Hematopoietic multipotent progenitor cell treated with erythropoietin and hydrocortisone succinate and interleukin-3 and kit ligand, for 17 days (in vitro differentiated cells): ENCODE results near the gene ARL5A.

Source experiments
- DNase-seq: peaks from one replicate; pipeline ENCODE4 v3.0.0-alpha.2; 2015; ENCODE audit warnings: low spot score

The ARL5A gene

DNA sequence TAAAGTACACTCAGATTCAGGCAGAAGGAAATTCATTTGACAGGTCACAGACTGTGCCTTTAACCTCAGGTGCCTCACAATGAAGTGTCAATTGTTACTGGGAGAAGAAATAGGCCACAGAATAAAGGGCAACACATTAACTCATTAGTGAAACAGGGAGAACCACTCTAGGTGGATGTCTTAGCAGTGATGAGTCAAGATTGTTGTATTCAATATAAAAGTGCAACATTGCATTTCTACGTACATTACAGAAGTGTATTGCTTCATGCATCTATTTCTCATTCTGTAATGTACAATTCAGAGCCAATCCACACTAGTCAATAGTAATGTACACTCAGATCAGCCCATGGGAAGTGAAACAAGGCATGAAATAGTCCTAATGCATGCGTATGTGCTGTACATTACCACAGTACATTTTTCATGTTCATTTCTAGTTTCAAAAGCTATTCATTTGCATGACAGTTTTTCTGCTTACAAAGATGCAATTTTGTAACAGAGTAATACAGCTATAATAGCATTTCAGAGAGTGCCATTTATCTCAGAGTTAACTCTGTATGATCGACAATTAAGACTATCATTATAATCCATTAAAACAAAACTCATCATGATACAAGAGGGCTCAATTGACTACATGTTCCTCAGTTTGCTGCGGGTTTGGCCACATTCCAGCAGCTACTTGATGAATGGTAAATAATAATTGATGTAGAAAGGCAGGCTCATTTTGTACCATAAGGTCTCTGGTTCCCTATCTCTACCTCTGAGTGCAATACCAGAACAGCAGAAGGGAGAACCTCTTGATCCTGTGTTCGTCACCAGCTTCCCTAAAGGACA, 12.2 kb upstream of the ARL5A start:
- no peak for DNase-seq

DNA sequence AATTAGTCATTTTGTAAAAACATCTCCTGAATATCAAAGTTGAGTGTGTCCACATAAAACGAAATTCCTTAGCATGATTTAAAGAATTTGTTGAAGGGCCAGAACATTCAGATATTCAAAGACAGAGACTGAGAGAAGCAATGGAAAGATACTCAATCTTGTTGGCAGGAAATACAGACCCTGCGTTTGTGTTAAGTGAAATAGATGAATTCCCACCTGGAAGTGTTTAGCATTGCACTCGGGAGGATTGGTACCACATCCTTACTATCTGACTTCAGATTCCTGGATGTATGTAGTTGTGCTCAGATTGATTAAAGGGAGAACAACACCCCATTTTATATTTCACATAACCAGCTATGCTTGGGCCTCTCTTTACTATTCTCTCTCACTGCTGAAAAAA, 9.7 kb upstream of the ARL5A start:
- no peak for DNase-seq

DNA sequence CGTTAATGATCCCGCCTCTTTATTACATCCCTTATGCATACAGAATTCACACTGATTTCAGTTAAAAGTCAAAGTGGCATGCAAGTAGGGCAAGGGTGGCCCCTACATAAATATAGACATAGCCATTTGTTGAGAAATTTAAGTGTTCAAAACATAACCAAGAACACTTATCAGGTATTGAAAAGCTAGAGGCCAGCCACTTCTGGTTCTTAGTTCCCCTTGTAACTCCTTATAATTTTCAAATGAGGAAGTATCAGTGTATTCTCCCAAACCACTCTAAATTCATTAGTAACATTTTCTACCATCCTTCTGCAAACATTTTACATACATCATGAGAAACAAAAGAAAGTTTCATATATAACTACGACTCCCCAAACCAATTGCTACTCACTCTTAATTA, 5.8 kb upstream of the ARL5A start:
- no peak for DNase-seq

DNA sequence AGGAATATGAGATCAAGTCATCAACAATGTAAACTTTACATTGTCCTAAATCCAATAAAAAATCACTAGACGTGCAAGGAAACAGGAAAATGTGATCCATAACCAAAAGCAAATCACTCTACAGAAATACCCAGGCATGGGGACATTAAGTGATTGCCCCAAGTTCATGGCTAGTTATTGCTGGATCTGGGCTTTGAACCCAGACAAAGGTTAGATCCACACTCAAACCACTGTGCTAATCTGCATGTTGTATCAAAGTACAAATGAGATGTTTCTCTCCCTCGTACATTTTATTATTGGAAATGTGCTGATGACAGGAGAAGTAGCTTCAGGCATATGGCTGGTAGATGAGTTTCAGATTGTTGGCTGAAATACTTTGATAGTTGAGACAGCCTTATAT, 2.7 kb upstream of the ARL5A start:
- DNase-seq, result no peak

DNA sequence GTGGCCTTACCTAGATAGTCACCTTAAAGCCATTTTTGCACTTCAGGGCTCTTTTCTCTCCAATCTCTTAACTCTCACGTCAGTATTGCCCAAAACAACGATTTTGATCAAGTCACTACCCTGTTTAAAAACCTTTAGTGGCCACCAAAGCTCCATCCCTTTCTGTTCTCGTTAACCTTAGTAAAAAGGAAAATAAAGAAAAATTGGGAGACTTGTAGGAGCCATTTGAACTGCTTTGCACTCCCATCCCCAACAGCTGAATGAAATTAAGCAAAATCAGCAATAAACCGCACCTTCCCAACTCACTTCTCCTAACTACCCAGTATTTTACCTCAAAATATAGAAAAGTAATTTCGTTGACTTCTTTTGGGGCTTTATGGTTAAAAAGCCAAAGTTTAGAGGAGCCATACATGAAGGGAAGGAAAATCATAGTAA, 686 bp upstream of the ARL5A start:
- DNase-seq, result no peak

DNA sequence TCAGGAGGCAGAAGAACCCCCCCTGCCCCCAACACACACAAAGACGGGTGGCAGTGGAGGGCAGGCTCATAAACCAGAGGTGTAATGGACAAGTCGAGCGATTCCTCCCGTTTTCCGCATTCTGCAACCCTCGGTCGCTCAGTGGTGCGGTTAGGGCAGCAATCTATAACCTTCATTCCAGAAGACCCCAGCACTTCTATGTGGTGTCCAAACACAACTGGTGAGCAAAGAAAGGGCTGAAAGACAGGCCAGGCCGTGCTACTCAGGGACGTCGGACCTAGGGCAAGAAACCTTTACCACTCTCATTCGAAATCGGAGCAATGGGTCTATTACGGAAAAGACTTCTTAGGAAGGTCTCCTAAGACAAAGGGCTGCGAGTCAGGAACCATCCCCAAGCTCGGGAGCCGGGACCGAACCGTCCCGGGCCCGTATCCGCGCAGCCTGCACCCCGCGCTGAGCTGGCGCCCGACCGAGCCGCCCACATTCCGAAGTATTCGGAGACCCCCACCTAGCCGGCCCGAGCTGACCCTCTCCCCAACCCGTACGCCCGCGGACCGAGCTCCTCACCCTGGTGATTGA, 568 bp downstream of the ARL5A start:
- DNase-seq, result peak; percentile 31

DNA sequence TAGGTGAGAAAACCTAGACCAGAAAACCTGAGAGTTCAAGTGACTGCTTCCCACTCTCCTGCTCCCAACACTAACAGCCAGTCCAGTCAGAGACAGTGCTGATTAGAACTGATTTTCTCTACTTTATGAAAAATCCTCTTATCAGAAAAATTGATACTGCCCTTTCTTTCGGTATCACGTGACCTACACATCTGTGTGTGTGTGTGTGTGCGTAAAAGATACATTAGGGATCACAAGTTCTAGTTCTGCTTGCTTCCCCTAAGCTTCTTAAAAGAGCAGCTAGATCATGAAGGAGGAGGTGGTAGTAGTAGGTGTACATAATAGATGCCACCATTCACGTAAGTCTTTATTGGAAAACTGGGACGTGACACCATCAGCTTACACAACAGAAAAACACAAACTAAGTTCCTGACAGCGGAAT, 1.5 kb downstream of the ARL5A start:
- peak; percentile 44 for DNase-seq

DNA sequence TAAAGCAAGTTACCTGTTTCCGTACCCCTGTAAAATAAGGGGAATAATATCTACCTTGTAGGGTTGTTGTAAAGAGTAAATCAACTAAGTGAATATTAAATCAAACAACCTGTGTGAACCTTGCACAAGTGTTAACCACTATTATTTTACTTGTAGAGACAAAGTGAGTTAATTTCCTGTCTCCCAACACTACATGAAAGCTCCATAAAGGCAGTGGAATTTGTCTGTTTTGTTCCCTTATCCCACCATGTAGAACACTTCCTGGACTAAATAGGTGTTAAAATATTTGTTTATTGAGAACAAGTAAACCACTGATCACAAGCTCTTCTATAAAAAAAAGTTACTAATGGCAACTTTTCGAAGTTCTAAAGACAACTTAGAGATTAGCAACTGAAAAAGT, 3.3 kb downstream of the ARL5A start:
- DNase-seq, result no peak

DNA sequence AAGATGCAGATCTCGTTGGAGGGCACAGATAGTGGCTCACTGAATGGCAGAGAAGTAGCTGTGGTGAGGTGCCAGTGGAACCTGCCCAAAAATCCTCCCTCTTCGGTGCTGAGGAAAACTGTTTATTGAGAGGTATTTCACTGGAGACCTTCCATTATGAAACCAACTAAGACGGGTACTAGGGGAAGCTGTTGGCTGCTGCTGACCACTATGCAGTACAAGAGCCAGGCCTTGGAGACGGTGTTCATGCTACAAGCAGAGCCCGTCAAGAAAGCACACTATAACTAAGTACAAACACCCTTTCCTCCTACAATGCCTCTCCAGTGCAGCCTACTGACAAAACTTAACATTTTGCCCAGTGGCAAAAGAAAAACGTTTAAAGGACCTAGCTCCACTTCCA, 4.6 kb downstream of the ARL5A start:
- no peak for DNase-seq

DNA sequence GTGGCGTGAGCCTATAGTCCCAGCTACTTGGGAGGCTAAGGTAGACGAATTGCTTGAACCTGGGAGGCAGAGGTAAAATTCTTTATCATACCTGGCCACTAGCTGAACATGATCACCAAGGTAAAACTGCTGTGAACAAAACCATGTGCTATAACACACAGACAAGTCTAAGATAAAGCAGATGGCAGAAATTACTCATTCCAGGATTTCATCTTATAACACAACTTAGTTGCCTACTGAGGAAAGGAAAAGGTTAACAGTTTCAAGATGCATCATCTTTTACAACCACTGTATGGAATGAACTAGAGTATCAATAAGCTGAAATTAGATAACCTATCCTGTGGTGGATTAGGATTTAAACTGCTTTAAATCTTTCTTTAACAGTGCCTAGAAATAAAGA, 8.3 kb downstream of the ARL5A start:
- no peak for DNase-seq

DNA sequence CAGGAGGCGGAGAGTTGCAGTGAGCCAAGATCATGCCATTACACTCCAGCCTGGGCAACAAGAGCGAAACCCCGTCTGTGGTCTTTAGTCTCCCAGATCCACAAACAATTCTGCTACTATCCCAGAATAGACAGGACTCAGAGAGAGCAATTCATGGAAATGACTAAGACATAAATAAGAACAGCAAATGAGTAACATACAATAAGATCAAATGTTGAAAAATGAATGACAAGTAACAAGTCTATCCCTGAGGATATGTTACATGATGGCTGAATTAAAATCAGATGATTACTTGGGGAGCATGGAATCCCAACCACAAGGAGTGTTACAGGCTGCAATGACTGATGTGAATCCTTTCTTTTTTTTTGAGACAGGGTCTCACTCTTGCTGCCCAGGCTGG, 10.3 kb downstream of the ARL5A start:
- DNase-seq, result no peak

DNA sequence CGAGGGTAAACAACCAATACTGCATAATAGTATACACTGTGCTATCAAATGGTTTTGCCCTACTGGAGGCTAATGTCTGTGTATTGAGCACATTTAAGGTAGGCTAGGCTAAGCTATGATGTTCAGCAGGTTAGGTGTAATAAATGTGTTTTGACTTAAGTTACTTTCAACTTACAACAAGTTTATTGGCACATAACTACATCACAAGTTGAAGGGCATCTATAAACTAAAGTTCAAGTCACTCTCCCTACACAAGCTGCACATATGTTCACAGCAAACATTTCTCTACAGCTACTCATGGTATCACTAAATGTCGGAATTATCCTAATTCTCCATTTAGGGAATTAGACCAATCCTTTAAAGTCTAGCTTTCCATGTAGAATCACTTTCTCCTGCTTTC, 11.4 kb downstream of the ARL5A start:
- DNase-seq, result no peak

DNA sequence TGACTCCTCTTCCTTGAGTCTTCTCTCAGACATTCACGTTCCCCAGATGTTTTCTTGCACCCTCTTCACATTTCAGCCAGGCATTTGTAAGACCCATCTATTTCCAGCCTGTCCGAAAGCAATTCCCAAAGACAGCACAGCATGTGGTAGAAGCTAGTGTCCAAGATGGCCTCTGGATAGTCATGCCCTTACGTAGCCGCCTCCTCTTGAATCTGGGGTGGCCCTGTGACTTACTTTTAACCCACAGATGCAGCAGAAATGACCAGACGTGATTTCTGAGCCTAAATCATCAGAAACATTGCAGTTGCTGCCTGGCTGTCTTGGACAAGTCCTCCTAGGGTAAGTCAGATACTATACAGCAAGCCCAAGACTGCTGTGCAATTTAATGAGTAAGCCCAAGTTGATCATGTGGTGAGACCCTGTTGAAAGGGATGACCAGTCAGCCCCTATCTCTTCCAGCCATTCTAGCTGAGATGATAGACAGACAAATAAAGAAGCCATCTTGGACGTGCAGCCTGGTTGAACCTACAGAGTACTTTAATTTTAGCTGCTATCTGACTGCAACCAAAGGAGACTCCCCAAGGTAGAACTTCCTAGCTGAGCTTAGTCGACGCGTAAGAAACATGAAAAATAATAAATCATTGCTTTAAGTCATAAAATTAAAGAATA, 12.3 kb downstream of the ARL5A start:
- DNase-seq, result no peak

DNA sequence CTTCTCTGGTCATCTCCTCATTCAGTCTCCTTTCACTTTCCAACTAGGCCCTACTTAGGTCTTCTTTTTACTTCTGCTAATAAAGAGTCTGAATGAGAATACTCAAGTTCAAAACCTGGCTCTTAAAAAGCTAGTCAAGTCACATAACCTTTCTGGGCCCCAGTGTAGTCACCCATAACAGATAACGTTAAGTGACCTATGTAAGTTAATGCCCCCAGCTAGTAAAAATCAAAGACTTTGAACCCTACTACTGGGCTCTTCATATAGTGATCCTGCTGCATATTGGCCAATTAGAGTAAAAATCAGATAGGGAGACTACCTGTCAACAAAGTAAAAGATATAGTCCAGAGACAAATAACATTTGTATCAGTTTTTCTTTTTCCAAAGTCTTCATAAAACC, 17.7 kb downstream of the ARL5A start:
- no peak for DNase-seq

DNA sequence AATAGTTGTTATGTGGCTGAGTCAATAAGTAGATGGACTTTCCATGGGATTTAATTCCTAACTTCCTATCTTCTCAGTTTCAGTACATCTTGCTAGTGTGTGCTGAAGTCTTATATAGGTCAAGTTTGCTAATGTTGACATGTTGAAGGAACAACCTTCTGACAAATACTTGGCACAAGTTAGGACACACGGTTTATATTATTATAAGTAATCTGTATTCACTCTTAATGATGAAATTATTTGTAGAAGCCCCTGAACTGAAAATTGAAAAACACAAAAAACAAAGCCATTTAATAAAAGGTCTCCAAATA, 19.2 kb downstream of the ARL5A start:
- no peak for DNase-seq

DNA sequence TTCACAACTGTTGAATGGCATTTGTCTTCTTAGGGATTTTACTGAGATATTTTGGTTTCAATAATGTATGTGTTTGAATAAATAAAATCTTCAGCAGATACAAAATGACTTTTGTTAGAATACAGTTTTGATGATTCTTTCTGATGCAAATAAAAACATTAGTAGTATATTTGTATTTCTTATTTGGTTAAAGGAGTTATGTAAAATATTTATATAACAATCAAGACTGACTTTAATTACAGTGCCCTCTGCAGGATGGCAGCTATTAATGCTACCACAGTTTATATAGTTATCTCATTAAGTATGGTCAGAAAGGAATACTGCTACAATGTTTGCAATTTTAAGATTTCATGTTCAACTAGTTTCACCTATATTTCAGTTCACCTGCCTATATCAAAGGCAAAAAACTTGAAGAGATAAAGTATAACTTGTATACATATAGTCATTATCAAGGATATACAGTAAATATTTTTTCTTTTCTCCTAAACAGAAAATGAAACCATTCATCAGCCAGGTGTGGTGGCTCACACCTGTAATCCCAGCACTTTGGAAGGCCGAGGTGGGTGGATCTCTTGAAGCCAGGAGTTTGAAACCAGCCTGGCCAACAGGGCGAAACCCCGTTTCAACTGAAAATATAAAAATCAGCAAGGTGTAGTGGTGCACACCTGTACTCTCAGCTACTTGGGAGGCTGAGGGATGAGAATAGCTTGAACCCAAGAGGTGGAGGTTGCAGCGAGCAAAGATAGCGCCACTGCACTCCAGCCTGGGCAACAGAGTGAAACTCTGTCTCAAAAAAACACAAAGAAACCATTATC, 19.8 kb downstream of the ARL5A start:
- DNase-seq, result peak; percentile 51

DNA sequence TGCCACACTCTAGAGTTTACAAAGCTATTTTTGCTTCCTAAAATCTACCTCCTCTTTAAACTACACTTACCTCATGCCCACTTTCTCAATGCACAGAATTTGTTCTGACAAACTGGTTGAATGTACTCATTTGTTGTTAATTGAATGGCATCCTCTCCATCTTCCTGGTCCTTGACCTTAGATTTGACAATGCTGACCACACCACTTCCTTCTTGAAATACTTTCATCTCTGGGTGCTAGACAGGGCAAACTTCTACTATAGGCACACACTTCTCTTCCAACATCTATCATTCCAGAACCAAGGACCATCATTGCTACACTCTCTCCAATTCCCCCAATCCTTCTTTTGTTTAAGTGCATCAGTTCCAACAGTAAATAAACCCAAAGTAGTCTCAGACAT, 22.3 kb downstream of the ARL5A start:
- DNase-seq, result no peak

DNA sequence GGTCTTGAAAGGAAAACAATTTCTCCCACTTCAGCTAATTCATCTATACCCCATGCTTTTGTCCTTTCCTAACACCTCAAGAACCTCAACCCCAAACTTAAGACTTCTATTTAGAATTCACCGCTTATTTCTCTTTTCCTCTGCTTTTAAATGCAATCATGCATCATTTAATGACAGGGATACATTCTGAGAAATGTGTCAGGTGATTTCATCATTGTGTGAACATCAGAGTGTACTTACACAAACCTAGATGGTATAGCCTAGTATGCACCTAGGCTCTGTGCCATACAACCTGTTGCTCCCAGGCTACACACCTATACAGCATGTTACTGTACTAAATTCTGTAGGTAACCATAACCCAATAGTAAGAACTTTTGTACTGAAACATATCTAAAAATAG, 22.9 kb downstream of the ARL5A start:
- no peak for DNase-seq

DNA sequence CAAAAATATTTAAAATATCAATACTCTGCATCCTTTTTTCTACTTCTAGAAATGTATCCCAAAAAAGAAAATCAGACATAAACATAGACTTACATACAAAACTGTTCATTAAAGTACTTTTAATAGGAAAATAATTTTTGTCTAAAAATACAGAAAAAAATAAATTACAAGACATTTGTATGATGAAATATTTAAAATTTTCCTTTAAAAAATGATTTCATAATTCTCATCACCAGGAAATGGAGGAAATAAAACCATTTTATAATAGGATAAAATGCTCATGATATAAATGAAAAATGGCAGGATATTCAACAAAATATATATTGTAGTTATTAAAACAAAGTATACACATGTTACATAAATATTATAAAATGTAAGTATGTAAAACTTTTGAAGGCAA, 24.4 kb downstream of the ARL5A start:
- DNase-seq, result no peak

DNA sequence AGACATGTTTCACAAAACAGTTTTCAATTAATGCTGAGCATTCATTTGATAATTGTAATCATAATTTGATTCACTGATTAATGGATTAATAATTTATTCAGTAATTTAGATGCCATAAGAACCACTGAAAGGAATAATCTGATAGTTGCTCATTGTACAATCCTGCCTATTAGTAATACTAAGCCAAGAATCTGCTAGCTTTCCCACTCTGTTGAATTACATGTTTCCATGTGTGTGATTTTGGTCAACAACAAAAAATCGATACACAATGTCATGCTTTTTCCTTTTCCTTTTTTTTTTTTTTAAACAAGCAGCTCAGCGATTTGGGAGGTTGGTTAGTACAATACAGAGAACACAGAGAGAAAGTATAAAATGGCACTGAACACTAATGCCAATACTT, 25.9 kb downstream of the ARL5A start:
- no peak for DNase-seq

DNA sequence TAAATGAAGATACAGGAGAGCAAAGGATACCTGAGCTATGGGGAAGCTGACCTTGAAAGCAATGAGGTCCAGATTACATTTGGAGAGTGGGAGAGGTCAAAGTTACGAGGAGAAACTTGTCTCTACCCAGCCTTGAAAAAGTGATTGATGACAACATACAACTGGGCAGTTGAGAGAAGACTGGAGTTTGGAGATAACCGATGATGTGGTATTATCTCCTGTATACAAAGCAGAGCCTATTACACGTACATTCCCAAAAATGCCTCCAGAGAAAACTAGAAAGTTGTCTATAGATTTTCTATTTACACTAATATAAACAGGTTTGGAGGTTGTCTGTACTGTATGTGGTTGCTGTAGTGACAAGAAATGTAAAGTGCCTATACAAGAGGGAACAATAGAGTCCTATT, 28.3 kb downstream of the ARL5A start:
- no peak for DNase-seq

DNA sequence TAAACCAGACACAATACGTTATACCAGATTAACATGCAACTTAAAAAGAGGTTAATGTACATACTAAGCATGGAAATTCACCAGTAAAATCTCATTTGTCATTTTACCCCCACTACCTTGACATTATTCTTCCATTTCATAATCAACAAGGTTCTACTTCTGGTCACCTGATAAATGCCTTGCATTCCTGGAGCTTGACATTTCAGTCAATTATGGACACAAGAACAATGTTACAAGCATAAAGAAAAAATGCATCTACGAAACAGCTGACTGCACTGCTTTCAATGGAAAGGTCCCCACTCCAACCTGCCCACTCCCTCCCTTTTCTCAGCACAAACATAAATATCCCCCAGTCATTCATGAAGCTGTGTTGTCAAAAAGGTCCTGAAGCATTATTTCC, 31.4 kb downstream of the ARL5A start:
- DNase-seq, result no peak
